Upper lobe of left lung (tissue), 6 donors: ENCODE data around the gene MYL7. TPM values are rescaled to one million over a fixed set of nuclear protein-coding genes. Genes with fewer than 3 reads are reported as not detected.

Experiments
- ATAC-seq, 2 donors: fragments of 200-7000 bp; cut with Tn5 transposase; one replicate each; pipeline ENCODE4 v1.9.1; 2022; ENCODE audit warnings: mild to moderate bottlenecking in 2 of 2, moderate library complexity in 2 of 2; ENCODE audit not compliant: low FRiP score in 2 of 2
- DNase-seq, 2 donors: peaks; one replicate each; pipeline ENCODE4 v3.0.0-alpha.2; 2019 to 2020
- H3K27ac ChIP-seq, 4 donors: fragments of 200-600 bp; sonication (generic); one replicate each; pipeline ENCODE4 v1.5.1; 2016 to 2019
- H3K27me3 ChIP-seq, 4 donors: fragments of 200-600 bp; sonication (generic); one replicate each; pipeline ENCODE4 v1.5.1; 2017 to 2019
- H3K36me3 ChIP-seq, 4 donors: fragments of 200-600 bp; sonication (generic); one replicate each; pipeline ENCODE4 v1.5.1; 2016 to 2019
- H3K4me1 ChIP-seq, 4 donors: fragments of 200-600 bp; sonication (generic); one replicate each; pipeline ENCODE4 v1.5.1; 2018 to 2019
- H3K4me3 ChIP-seq, 4 donors: fragments of 200-600 bp; sonication (generic); one replicate each; pipeline ENCODE4 v1.5.1; 2017 to 2019; ENCODE audit warnings: mild to moderate bottlenecking in 2 of 4, moderate library complexity in 1 of 4
- H3K9me3 ChIP-seq, 4 donors: fragments of 200-600 bp; sonication (generic); one replicate each; pipeline ENCODE4 v1.5.1; 2018 to 2019
- EP300 ChIP-seq, 4 donors: sonication (generic); formaldehyde crosslinking; IDR thresholded peaks; one replicate each; pipeline ENCODE4 v1.5.1; 2017; ENCODE audit warnings: antibody characterized with exemption in 4 of 4, control low read depth in 2 of 4
- POLR2A ChIP-seq, 4 donors: fragments of 450-650 bp; IDR thresholded peaks; one replicate each; pipeline ENCODE4 v1.5.1; 2016 to 2017; ENCODE audit warnings: antibody characterized with exemption in 4 of 4, mild to moderate bottlenecking in 2 of 4
- POLR2AphosphoS5 ChIP-seq, 2 donors: sonication (generic); formaldehyde crosslinking; IDR thresholded peaks; one replicate each; pipeline ENCODE4 v1.5.1; 2017; ENCODE audit warnings: antibody characterized with exemption in 2 of 2
- WGBS, 2 donors: methylation state at CpG; one replicate each; pipeline ENCODE4 v1.1.5; 2017 to 2018; 5-methylcytosine and 5-hydroxymethylcytosine counted together
- total RNA-seq, 6 donors: library from RNA; depleted of rRNA in 4 of 6; stranded (reverse); fragments of >200 nt in 4 of 6; gene quantifications; one replicate each; pipeline versions ENCODE4 v1.1.0 to v1.2.1, GENCODE V29; 2016 to 2021
- TF ChIP-seq, protein P1 (sequence below), 6 experiments: fragments of 450-650 bp in 4 of 6; fragments of 200-600 bp in 2 of 6; sonication (generic) in 2 of 6; IDR thresholded peaks; one replicate each; pipeline ENCODE4 v1.5.1; 2016 to 2019; ENCODE audit warnings: antibody characterized with exemption in 6 of 6
- donor health status: DM: no; HTN: no; CAD: no; lungs with moderate emphysema.
- donor health status: DM: no; HTN: yes; CAD: no; lungs with severe emphysema.

MYL7 gene
- total RNA-seq, 6 donors from 2014 or later: not detected

DNA sequence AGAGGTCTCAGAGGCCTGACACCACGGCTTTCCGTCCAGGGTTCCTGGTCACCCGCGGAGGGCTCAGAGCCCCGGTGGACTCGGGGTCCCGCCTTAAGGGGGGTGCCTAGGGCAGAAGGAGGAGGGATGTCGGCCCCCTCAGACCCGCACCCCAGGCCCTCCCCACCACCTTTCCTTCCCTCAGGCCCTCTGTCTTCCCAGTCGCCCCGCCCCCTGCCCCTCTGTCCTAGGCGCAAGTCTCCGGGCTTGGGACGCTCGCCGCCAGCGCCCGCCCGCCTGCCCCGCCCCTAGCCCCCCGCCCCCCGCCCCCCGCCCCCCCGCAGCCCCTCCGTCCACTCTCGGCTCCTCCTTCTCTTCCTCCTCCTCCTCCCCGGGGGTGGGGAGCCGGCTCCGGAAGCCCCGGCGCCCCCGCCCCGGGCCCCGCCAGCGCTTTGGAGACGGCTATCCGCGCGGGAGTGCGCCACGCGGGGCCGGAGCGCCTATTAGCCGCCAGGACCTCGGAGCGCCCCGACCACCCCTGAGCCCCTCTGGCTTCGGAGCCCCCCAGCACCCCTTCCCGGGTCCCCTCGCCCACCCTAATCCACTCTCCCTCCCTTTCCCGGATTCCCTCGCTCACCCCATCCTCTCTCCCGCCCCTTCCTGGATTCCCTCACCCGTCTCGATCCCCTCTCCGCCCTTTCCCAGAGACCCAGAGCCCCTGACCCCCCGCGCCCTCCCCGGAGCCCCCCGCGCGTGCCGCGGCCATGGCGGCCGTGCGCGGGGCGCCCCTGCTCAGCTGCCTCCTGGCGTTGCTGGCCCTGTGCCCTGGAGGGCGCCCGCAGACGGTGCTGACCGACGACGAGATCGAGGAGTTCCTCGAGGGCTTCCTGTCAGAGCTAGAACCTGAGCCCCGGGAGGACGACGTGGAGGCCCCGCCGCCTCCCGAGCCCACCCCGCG is 36.9 kb downstream of the MYL7 start, which contains the start of gene AEBP1:
Gene AEBP1 (plus strand): TSS at position 423 of the 937 bp plus-strand sequence. CDS start 321 bp downstream, at position 744.
- DNase-seq: peak in 1 of 2 donors; percentile 88
- H3K4me3 ChIP-seq: peak within 1 kb of the TSS; percentile 52 to 70 (median 61)
- peaks cover 5 to 16% (median 13%) of the 10 kb centered on the region in 4 donors for H3K4me1 ChIP-seq
- ATAC-seq: peak in 1 of 2 donors; percentile 71
- no peaks in the 10 kb centered on the region for H3K9me3 ChIP-seq
- peaks cover 0 to 10% (median 6%) of the 10 kb centered on the region in 4 donors for H3K27me3 ChIP-seq
- peaks cover 0 to 24% (median 10%) of the 10 kb centered on the region in 4 donors for H3K36me3 ChIP-seq
- TF ChIP-seq POLR2A (IDR thresholded peaks at IDR 0.05) (no peak), POLR2AphosphoS5 (IDR thresholded peaks at IDR 0.05) (peak in 1 of 2 donors; percentile 29), EP300 (IDR thresholded peaks at IDR 0.05) (no peak)
- TF ChIP-seq, protein P1, sequence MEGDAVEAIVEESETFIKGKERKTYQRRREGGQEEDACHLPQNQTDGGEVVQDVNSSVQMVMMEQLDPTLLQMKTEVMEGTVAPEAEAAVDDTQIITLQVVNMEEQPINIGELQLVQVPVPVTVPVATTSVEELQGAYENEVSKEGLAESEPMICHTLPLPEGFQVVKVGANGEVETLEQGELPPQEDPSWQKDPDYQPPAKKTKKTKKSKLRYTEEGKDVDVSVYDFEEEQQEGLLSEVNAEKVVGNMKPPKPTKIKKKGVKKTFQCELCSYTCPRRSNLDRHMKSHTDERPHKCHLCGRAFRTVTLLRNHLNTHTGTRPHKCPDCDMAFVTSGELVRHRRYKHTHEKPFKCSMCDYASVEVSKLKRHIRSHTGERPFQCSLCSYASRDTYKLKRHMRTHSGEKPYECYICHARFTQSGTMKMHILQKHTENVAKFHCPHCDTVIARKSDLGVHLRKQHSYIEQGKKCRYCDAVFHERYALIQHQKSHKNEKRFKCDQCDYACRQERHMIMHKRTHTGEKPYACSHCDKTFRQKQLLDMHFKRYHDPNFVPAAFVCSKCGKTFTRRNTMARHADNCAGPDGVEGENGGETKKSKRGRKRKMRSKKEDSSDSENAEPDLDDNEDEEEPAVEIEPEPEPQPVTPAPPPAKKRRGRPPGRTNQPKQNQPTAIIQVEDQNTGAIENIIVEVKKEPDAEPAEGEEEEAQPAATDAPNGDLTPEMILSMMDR (IDR thresholded peaks at IDR 0.05): no peak
- 0 to 6% methylated on average over 10 to 22 of the region's 87 CpGs for WGBS, 2 donors
- peak within 1 kb of the TSS; percentile 83 to 96 (median 90) for H3K27ac ChIP-seq

DNA sequence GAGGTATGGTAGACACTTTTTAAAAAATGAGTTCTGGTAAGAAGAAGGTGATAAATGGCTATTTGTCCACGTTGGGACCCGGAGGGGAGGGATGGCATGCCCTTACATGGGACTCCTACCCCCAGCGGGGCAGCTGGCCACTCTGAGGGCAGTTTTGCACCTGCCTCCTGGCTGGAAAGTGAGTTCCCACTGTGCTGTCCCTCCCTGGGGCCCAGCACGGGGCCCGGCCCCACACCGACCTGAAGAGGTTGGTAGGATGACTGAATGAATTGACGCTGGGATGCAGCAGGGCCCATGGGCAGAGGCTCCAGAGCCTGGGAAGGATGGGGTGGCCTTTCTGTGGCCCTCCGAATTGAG is 37.6 kb downstream of the MYL7 start:
- ATAC-seq: no peak
- H3K4me3 ChIP-seq: peak overlapping the region in 2 of 4 donors; percentile 58 to 64
- no peaks in the 10 kb centered on the region for H3K9me3 ChIP-seq
- H3K36me3 ChIP-seq: peaks cover 0 to 19% (median 9%) of the 10 kb centered on the region in 4 donors
- peaks cover 5 to 16% (median 13%) of the 10 kb centered on the region in 4 donors for H3K4me1 ChIP-seq
- no peak for TF ChIP-seq EP300 (IDR thresholded peaks at IDR 0.05)
- TF ChIP-seq POLR2A (IDR thresholded peaks at IDR 0.05): no peak
- no peak for TF ChIP-seq POLR2AphosphoS5 (IDR thresholded peaks at IDR 0.05)
- TF ChIP-seq, protein P1 (IDR thresholded peaks at IDR 0.05): no peak
- 61 to 75% methylated on average over 3 to 8 of the region's 8 CpGs for WGBS, 2 donors
- DNase-seq: no peak
- H3K27ac ChIP-seq: peak overlapping the region; percentile 83 to 96 (median 90)
- H3K27me3 ChIP-seq: peaks cover 0 to 10% (median 6%) of the 10 kb centered on the region in 4 donors

DNA sequence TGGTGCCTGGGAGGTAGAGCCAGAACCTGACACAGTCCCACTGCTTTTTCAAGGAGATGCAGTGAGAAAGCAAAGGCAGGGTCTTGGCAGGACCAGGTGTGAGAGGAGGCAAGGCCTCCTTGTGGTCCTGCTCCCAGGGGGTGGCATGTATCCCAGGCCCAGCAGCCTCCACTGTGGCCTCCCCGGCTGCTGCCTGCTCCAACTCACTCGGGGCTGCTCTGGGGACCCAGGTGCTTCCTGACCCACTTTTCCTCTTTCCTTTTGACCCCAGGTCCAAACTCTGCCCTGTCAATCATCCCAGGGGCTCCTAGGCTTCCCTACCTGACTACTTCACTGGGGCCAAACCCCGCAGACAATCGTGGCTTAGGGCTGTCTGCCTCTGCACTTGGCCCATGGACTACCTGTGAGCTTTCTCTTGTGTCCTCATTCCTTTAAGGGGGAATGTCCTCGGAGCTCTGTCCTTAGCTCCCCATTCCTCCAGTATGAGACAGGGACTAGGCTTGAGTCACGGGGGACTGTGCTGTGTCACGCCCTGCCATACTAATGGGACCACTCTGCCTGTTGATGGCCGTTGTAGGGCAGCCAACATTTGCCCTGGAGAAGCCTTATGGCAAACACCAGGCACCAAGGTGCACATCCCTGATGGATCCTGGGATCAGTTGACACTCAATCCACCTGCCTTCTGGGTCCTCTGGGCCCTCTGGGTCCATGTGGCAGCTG is 38.1 kb downstream of the MYL7 start:
- H3K36me3 ChIP-seq: peaks cover 0 to 15% (median 6%) of the 10 kb centered on the region in 4 donors
- 78 to 81% methylated on average over 8 of the region's 8 CpGs for WGBS, 2 donors
- H3K27me3 ChIP-seq: peaks cover 0 to 10% (median 6%) of the 10 kb centered on the region in 4 donors
- ATAC-seq: no peak
- H3K4me1 ChIP-seq: peaks cover 5 to 16% (median 13%) of the 10 kb centered on the region in 4 donors
- no peak for DNase-seq
- no peak overlapping the region for H3K4me3 ChIP-seq
- no peak for TF ChIP-seq POLR2A (IDR thresholded peaks at IDR 0.05)
- no peak for TF ChIP-seq EP300 (IDR thresholded peaks at IDR 0.05)
- no peak for TF ChIP-seq POLR2AphosphoS5 (IDR thresholded peaks at IDR 0.05)
- TF ChIP-seq, protein P1 (IDR thresholded peaks at IDR 0.05): no peak
- no peaks in the 10 kb centered on the region for H3K9me3 ChIP-seq
- H3K27ac ChIP-seq: peak overlapping the region; percentile 83 to 96 (median 90)

DNA sequence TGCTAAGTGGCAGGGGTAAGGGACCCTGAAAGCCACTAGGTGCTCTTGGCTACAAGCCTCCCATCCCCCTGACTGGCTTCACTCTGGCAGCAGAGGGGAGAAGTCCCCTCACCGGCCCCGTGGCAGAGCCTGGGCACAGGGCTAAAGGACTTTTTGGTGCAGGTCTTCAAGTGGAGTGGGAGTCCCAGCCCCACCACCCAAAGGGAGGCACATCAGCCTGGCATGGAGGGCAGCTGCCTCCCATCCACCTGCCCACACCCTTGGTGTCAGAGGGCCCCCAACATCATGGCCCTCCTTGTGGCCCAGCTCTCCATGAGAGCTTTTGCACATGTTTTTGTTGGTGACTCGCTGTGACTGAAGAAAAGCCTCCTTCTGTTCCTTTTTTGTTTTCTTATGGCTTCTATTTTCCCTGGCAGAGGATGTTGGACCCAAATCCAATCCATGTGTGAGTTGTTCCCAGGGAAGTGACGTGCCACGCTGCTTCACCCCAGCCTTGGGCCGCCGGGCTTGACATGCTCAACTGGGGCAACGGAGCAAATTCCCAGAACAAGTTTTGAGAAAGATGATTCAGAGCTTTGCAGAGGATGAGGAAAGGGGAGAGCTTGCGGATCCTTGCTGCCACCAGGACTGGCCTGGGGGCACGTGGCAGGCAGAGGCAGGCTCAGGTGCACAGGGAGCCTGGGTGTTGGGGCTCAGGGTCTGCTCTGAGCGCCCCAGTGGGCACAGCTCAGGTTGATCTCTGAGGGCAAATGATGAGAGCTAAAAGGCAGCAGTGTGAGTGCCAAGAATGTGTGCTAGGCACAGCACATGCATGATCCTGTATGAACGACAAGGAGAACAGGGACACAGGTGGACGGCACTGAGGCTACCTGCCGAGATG is 38.9 kb downstream of the MYL7 start:
- no peaks in the 10 kb centered on the region for H3K9me3 ChIP-seq
- peak overlapping the region; percentile 53 to 96 (median 82) for H3K27ac ChIP-seq
- no peak for ATAC-seq
- DNase-seq: no peak
- 78 to 89% methylated on average over 12 to 14 of the region's 14 CpGs for WGBS, 2 donors
- TF ChIP-seq POLR2A (IDR thresholded peaks at IDR 0.05): no peak
- TF ChIP-seq EP300 (IDR thresholded peaks at IDR 0.05): no peak
- peak in 1 of 2 donors; percentile 25 for TF ChIP-seq POLR2AphosphoS5 (IDR thresholded peaks at IDR 0.05)
- TF ChIP-seq, protein P1 (IDR thresholded peaks at IDR 0.05): no peak
- H3K4me3 ChIP-seq: no peak overlapping the region
- peaks cover 0 to 10% (median 6%) of the 10 kb centered on the region in 4 donors for H3K27me3 ChIP-seq
- peaks cover 0 to 7% (median 3%) of the 10 kb centered on the region in 4 donors for H3K36me3 ChIP-seq
- H3K4me1 ChIP-seq: peaks cover 5 to 16% (median 11%) of the 10 kb centered on the region in 4 donors
